Measurements from ENCODE around the gene CDH23. TPM values are rescaled to one million over a fixed set of nuclear protein-coding genes. Genes with fewer than 3 reads are reported as not detected.
A peak's percentile ranks its signal among the peaks of the same experiment; 100 is the strongest.

CDH23 gene
- total RNA-seq, 1 donor from 2014 or later: not detected

DNA sequence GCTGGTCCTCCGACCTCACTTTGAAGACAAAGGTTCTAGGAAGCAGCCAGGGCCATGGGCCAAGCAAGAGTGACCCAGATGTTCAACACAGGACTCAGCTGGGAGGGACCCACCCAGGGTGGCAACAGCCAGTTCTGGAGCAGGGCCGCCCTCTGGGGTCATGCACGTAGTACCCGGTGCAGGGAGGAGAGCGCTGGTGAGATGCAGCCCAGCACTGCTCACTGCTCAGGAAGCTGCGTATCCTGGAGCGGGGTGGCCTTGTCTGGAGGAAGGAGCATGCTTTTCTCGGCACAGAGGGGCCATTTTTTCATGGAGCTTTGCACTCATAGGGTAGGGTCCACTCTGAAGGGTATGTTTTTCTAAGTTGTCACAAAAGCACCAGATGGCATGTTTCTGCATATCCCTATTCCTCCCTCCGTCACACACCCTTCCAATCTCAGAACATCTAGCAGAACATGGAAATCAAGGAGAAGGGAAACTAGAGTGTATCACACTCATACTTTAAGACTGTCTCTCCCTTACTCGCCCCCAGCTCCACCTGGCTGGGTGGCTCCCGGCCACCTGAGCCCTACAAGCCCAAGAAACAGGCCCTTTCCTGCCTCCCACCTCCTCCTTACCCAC lies 132.6 kb downstream of the CDH23 start:
- H3K36me3 ChIP-seq (ENCODE audit: control insufficient read depth, insufficient read depth, low read length): no peaks in the 10 kb centered on the region
- TF ChIP-seq, protein P1, sequence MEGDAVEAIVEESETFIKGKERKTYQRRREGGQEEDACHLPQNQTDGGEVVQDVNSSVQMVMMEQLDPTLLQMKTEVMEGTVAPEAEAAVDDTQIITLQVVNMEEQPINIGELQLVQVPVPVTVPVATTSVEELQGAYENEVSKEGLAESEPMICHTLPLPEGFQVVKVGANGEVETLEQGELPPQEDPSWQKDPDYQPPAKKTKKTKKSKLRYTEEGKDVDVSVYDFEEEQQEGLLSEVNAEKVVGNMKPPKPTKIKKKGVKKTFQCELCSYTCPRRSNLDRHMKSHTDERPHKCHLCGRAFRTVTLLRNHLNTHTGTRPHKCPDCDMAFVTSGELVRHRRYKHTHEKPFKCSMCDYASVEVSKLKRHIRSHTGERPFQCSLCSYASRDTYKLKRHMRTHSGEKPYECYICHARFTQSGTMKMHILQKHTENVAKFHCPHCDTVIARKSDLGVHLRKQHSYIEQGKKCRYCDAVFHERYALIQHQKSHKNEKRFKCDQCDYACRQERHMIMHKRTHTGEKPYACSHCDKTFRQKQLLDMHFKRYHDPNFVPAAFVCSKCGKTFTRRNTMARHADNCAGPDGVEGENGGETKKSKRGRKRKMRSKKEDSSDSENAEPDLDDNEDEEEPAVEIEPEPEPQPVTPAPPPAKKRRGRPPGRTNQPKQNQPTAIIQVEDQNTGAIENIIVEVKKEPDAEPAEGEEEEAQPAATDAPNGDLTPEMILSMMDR (IDR thresholded peaks at IDR 0.05; ENCODE audit: insufficient read depth, low read length, severe bottlenecking): no peak
- peaks cover 8% of the 10 kb centered on the region for H3K27me3 ChIP-seq (ENCODE audit: control insufficient read depth, insufficient read depth, low read length)
- no peak overlapping the region for H3K4me3 ChIP-seq (ENCODE audit: low read depth, low read length)
- DNase-seq (ENCODE audit: low read depth) (no peak), FAIRE-seq (no peak)

DNA sequence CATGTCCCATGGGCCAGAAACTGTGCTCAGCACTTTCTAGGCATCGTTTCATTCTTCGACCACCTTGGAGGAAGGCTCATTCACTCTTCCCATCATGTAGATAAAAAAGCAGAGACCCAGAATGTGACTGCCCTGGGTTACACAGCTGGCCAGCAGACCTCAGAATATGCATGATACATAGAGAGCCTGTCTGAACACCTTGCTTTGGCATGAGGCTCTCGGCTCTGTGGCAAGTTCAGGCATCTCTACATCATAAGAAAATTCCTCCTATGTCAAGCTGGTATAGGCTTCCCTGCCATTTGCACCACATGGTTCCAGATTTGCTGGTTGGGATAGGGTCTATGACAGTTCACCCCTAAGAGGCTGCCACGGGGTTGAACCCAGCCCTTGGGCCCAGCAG lies 134.1 kb downstream of the CDH23 start:
- TF ChIP-seq, protein P1 (IDR thresholded peaks at IDR 0.05; ENCODE audit: insufficient read depth, low read length, severe bottlenecking): no peak
- FAIRE-seq (peak; percentile 60), DNase-seq (ENCODE audit: low read depth) (peak; percentile 63)
- peaks cover 7% of the 10 kb centered on the region for H3K27me3 ChIP-seq (ENCODE audit: control insufficient read depth, insufficient read depth, low read length)
- no peak overlapping the region for H3K4me3 ChIP-seq (ENCODE audit: low read depth, low read length)
- H3K36me3 ChIP-seq (ENCODE audit: control insufficient read depth, insufficient read depth, low read length): no peaks in the 10 kb centered on the region

DNA sequence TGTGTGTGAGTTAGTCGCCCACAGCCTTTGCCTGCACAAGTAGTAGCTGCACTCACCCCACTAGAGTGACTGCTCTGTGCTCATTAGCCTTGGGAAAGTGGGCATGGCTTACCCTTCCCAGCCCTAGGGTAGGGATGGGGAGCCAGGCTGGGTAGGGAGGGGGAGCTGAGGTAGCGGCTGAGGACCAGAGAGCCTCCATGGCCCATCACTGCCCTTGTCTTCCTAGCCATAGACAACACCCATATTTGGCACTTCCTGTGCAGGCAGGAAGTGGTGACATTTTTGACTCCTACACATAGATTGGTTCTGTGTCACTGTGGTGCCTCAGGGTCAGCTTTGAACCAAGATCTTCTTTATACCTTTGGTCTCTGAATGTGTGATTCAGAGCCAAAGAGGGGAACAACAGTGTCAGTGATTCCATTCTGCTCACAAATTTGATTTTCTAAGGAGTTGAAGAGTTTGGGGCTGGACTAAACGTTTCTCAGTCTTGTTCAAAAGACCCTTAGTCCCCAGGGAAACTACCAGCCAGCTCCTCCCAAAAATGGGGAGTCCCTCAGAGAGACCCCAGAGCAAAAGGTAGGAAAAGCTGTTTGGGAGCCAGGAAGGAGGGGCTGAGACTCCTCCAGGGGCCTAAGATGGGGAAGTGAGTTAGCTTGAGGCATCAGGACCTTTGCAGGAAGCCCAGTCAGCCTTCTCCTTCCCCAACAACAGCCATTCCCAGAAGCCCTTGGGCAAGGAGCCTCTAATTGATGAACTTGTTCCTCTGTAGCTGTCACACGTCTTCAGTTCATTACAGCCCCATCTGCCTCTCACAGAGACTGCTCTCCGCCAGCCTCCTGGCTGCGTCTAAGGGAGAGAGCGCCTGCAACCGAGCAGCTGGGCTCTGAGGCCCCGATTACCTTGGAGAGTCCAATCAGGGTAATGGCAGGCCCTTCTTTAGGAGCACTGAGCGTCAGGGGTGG lies 135.0 kb downstream of the CDH23 start:
- TF ChIP-seq, protein P1 (IDR thresholded peaks at IDR 0.05; ENCODE audit: insufficient read depth, low read length, severe bottlenecking): no peak
- DNase-seq (ENCODE audit: low read depth) (peak; percentile 32), FAIRE-seq (peak; percentile 18)
- peaks cover 7% of the 10 kb centered on the region for H3K27me3 ChIP-seq (ENCODE audit: control insufficient read depth, insufficient read depth, low read length)
- no peaks in the 10 kb centered on the region for H3K36me3 ChIP-seq (ENCODE audit: control insufficient read depth, insufficient read depth, low read length)
- H3K4me3 ChIP-seq (ENCODE audit: low read depth, low read length): no peak overlapping the region

DNA sequence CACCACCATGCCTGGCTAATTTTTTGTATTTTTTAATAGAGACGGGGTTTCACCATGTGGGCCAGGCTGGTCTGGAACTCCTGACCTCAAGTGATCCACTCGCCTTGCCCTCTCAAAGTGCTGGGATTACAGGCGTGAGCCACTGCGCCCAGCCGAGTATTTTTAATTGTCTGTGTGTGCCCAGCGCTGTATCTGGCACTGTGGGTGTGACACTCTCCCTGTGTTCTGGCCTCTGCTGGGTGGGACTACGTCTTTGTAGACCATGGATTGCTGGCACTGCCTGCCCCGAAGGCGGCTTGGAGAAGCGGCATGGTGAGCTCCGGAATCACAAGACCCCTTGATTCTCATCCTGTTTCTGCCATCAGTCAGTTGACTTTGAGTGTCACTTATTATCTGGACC lies 136.2 kb downstream of the CDH23 start:
- Histone ChIP-seq H3K4me3 (ENCODE audit: low read depth, low read length) (no peak overlapping the region), H3K27me3 (ENCODE audit: control insufficient read depth, insufficient read depth, low read length) (peaks cover 3% of the 10 kb centered on the region), H3K36me3 (ENCODE audit: control insufficient read depth, insufficient read depth, low read length) (no peaks in the 10 kb centered on the region)
- TF ChIP-seq, protein P1 (IDR thresholded peaks at IDR 0.05; ENCODE audit: insufficient read depth, low read length, severe bottlenecking): no peak
- FAIRE-seq (no peak), DNase-seq (ENCODE audit: low read depth) (no peak)

DNA sequence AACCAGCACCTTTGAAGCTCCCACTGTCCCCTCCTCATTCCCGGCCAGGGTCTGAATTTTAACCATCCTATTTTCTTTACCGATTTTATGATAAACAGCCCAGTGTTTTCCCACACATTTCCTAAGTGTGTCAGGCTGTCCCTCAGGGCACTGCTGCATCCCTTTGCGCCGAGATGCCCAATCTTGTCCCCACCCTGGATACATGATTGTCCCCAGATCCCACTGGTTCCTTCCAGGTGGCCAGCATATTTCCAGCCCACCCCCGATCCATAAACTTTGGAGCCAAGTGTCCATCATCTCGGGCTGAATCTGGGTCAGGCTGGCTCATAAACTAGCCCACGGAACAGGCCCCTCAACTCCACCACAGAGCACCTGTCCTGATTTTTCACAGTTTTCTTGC lies 137.2 kb downstream of the CDH23 start:
- FAIRE-seq (no peak), DNase-seq (ENCODE audit: low read depth) (no peak)
- Histone ChIP-seq H3K27me3 (ENCODE audit: control insufficient read depth, insufficient read depth, low read length) (no peaks in the 10 kb centered on the region), H3K4me3 (ENCODE audit: low read depth, low read length) (no peak overlapping the region), H3K36me3 (ENCODE audit: control insufficient read depth, insufficient read depth, low read length) (no peaks in the 10 kb centered on the region)
- TF ChIP-seq, protein P1 (IDR thresholded peaks at IDR 0.05; ENCODE audit: insufficient read depth, low read length, severe bottlenecking): no peak
